ENCODE data around the gene ANKRD33B. TPM values are rescaled to one million over a fixed set of nuclear protein-coding genes. Genes with fewer than 3 reads are reported as not detected.

Gene ANKRD33B
- total RNA-seq, 1 donor from 2014 or later: 170 TPM

GRCh38 chr5:10527281-10527950 lies 36.5 kb upstream of the ANKRD33B start:
- Mint-ChIP-seq H3K27ac (no peak overlapping the region), H3K36me3 (ENCODE audit: low read depth) (no peaks in the 10 kb centered on the region), H3K4me3 (no peak overlapping the region), H3K27me3 (peaks cover 4% of the 10 kb centered on the region), H3K4me1 (peaks cover 7% of the 10 kb centered on the region), H3K9me3 (peaks cover 6% of the 10 kb centered on the region)
- POLR2A ChIA-PET: no interaction called here
- CTCF ChIA-PET: interaction anchor here (1.8 kb wide), 1 partner anchor 15 kb away, joined by 4 read pairs; no protein-coding TSS in a partner anchor
- no peak for ATAC-seq (ENCODE audit: low read depth)
- intact Hi-C loops (cut with micrococcal nuclease): no loop called here
- no peak for TF ChIP-seq CTCF (IDR thresholded peaks at IDR 0.05)
- DNase-seq: no peak

GRCh38 chr5:10528056-10528816 lies 35.6 kb upstream of the ANKRD33B start:
- Mint-ChIP-seq H3K4me1 (peaks cover 9% of the 10 kb centered on the region), H3K27me3 (peaks cover 6% of the 10 kb centered on the region), H3K36me3 (ENCODE audit: low read depth) (no peaks in the 10 kb centered on the region), H3K27ac (no peak overlapping the region), H3K9me3 (peaks cover under 1% of the 10 kb centered on the region), H3K4me3 (no peak overlapping the region)
- ATAC-seq (ENCODE audit: low read depth) (peak; percentile 14), DNase-seq (no peak)
- intact Hi-C loops (cut with micrococcal nuclease): no loop called here
- no peak for TF ChIP-seq CTCF (IDR thresholded peaks at IDR 0.05)
- POLR2A ChIA-PET: no interaction called here
- CTCF ChIA-PET: interaction anchor here (1.8 kb wide), 1 partner anchor 14 kb away, joined by 4 read pairs; no protein-coding TSS in a partner anchor

GRCh38 chr5:10528827-10529226 lies 35.0 kb upstream of the ANKRD33B start:
- CTCF ChIA-PET: interaction anchor here (1.8 kb wide), 1 partner anchor 13 kb away, joined by 4 read pairs; no protein-coding TSS in a partner anchor

GRCh38 chr5:10530601-10531320 lies 33.1 kb upstream of the ANKRD33B start:
- DNase-seq: no peak
- TF ChIP-seq CTCF (IDR thresholded peaks at IDR 0.05): no peak
- Mint-ChIP-seq H3K36me3 (ENCODE audit: low read depth) (no peaks in the 10 kb centered on the region), H3K9me3 (no peaks in the 10 kb centered on the region), H3K4me3 (no peak overlapping the region), H3K27ac (no peak overlapping the region), H3K27me3 (peaks cover 6% of the 10 kb centered on the region), H3K4me1 (peaks cover 3% of the 10 kb centered on the region)
- intact Hi-C loops (cut with micrococcal nuclease): no loop called here
- ChIA-PET POLR2A (no interaction called here), CTCF (no interaction called here)
- no peak for ATAC-seq (ENCODE audit: low read depth)

More at GRCh38 chr5:10528827-10529226, 35.0 kb upstream of the ANKRD33B start:
- no peaks in the 10 kb centered on the region for H3K36me3 Mint-ChIP-seq (ENCODE audit: low read depth)
- no peaks in the 10 kb centered on the region for H3K9me3 Mint-ChIP-seq
- H3K27me3 Mint-ChIP-seq: peaks cover 6% of the 10 kb centered on the region
- no peak overlapping the region for H3K4me3 Mint-ChIP-seq
- peaks cover 11% of the 10 kb centered on the region for H3K4me1 Mint-ChIP-seq
- intact Hi-C loops (cut with micrococcal nuclease): no loop called here
- no peak for ATAC-seq (ENCODE audit: low read depth)
- no peak overlapping the region for H3K27ac Mint-ChIP-seq
- no peak for DNase-seq
- POLR2A ChIA-PET: no interaction called here
- TF ChIP-seq CTCF (IDR thresholded peaks at IDR 0.05): no peak

Measured in activated B cell treated with CpG ODN at 0.5 μM for 24 hours (primary cell).